Urothelium cell line (cell line): ENCODE data around the gene CLCN1.

ENCODE experiments used
- DNase-seq: peaks from one replicate; pipeline ENCODE4 v3.0.0; 2011; ENCODE audit warnings: low spot score, mixed read lengths
- FAIRE-seq: peaks from 2 replicates; lab custom pipeline; 2011; peaks lifted over from hg19 to GRCh38; lab: Jason Lieb, UNC

Gene CLCN1

DNA sequence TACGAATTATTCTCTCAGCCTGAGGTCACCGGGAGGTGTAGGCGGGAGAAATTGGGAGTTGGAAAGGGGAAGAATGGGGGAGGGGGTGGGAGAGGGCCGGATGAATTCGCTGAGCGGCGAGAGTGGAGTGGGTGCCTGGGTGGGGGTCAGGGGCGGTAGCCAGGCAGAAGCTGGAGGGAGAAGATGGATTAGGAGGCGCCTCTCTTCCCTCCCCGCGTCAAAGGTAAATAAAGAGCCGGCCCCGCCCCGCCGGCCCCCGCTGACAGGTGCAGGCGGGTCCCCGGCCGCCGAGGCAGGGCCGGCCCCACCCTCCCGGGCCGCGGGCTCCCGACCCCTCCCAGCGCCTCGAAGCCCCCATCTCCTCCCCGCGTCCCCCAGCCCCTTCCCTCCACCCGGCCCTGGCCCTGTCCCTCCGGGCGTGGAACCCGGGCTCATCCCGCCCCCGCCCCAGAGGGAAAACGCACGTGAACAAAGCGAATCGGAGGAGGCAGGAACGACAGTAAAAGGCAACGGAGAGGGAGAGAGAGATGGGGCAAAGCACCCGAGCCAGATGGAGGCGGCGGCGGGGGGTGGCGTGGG is 45.7 kb downstream of the CLCN1 start:
- FAIRE-seq, result no peak
- peak; percentile 14 for DNase-seq

DNA sequence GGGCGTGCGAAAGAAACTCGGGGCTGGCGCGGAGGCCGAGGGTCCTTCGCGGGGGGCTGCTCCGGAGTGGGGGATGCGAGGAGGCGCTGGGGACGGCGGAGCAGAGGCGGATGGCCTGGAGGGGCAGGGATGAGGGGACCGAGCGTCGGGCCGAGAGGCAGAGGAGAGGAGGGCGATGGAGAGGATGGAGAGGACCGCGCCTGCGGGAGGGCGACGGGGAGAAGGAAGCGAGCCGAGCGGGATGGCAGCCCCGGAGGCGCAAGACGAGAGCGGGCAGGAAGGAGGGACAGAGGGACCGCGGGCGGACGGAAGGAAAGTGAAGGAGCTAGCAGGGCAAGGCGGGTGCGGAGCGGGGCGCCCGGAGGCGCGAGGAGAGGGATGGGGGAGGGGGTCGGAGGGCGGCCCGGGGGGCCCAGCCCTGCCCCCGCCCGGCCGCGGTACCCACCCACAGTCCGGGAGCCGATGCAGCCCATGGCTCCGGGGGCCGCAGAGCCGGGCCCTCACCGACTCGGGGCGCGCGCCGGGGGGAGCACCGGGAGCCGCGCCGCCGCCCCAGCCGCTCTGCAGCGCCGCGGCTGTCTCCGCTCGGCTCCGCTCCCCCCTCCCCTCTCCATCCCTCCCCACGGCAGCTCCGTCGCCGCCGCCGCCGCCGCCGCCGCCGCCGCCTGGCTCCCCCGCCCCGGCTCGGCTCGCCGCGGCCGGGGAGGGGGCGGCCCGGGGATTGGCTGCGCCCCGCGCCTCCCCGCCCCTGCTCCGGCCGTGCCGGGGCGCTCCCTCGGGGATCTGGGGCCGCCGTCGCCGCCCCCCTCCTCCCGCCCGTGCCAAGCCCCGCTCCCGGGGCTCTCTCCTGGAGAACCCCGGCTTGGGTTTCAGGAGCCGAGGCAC is 46.5 kb downstream of the CLCN1 start, which contains the start of gene FAM131B:
TSS of gene FAM131B (minus strand) at position 583 of the 885 bp plus-strand sequence. CDS start at position 473, 110 bp downstream.
- FAIRE-seq, result no peak

DNA sequence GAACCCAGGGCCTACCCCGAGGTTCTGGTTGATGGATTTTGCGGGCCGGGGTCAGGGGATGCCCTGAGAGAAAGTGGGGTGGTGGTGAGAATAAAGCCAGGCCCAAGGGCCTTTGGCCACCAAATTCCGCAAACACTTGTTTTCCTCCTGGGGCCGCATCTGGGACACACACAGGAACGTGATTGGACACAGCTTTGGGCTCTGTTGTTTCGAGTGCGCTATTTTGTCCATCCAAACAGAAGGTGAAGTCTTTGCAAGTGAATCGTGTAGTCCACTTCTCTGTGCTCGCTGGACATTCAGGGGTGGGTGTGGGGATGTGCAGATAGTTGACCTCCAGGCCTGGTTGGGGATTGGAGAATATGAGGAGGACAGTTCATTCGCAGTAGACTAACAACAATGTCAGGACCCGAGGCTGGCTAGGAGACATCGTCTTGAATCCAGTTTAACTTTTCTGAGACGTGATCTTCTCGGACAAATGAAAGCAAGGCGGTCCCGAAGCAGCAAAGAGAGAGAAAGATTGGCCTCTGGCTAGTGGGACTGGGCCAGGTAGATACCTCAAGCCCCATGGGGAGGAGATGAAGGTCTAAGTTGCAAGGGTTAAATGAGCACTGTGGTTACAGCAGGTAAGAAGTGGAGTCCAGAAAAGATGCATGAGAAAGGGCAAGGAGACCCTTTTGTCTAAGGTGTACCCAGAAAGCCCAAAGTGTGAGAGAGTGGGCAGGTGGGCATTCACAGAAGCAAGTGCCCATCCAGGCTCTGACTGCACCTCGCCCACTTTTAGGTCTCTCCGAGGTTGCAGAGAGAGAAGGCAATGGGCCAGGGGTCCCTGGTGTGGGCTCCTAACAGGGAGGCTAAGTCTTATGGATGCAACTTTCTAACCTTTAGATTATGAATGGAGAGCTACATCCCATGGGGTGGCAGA is 47.4 kb downstream of the CLCN1 start:
- no peak for DNase-seq
- no peak for FAIRE-seq

More for the DNA sequence above, 46.5 kb downstream of the CLCN1 start, which contains the start of gene FAM131B:
- DNase-seq, result peak; percentile 36

DNA sequence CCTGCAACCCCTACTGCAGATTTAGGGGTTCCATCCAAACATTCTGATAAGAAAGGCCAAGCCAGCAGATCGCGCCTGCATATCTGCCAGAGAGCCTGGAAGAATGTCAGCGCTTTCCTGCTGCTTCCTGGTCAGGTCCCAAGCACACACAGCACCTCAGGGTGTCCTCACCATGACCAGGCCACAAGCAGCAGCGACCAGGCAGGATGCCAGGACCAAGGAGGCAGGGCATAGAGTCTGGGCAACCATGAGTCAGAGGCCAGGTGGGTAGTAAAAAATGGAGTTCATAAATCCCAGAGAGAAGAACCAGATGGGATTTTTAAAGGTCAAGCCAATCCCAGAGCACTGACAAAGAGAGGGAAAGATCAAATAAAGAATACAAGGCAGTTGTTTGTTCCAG is 52.1 kb downstream of the CLCN1 start:
- DNase-seq (peak; percentile 80), FAIRE-seq (no peak)

DNA sequence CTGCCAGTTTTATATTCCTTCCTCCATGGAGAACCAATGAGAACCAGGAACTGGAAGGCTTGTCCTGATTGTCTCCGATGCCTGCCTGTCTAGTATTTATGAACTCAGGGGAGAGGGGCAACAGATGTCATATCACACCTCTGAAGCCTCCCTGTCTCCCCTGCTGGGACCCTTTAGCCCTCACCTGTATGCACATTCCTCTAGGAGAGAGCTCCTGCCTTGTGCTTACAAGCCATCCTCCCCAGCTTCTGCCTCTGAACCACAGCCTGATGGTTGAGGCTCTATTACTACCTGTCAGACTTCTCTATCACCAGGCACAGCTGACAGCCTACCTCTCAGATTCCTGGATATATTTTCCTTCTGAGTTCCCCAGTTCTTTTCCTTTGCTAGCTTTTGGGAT is 52.5 kb downstream of the CLCN1 start:
- FAIRE-seq, result no peak
- no peak for DNase-seq

DNA sequence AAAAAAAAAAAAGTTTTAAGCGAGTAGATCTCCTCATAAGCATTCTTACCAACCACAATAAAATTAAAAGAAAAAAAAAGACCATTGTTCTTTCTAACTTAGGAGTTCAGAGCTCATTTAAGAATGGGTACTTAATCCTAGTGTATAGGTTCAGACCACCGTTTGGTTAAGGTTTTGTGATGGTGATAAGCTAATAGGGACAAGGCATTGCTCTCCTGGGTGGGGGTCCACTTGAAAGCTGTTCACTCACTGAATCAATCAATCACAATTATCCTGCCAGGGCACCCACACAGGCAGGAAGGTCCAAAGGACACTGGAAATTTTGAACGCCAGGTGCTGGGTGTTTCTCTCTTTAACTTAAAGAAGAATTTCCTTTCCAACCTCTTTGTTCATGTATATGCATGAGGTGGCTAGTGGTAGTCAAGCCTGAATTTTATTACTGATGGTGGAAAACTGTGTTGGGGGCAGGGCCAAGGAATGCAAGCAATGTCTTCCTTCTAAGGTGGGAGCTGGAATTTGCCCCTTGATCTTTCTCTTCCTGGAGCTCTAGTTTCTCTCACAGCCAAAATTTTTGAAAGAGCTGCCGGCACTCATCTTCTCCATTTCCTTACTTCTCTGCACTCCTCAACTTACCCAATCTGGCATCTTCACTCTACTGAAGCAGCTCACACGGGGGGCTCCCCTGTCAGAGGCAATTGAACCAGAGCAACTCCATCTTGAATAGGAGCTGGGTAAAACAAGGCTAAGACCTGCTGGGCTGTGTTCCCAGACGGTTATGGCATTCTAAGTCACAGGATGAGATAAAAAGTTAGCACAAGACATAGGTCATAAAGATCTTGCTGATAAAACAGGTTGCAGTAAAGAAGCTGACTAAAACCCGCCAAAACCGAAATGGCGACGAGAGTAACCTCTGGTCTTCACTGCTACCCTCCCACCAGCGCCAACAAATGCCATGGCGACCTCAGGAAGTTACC is 54.1 kb downstream of the CLCN1 start:
- no peak for FAIRE-seq

DNA sequence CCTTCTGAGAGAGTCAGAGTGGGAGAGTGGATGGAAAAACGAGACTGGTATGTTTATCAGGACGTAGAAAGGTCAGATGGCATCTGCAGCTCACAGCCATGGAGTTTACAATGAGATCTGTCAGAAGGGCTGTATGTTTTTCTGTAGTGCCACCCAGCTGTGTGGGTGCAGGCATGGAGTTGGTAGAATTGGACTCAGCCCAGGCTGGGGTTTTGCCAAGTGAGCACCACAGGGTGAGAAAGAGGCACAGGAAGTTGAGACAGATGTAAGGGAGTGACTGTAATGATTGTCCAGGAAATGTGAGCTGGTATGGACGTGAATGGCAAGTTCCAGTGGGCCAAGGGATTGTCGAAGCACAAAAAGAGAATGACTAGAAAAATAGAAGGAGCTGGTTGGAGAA is 56.2 kb downstream of the CLCN1 start:
- DNase-seq, result no peak
- no peak for FAIRE-seq

More for the DNA sequence above, 54.1 kb downstream of the CLCN1 start:
- DNase-seq, result no peak

DNA sequence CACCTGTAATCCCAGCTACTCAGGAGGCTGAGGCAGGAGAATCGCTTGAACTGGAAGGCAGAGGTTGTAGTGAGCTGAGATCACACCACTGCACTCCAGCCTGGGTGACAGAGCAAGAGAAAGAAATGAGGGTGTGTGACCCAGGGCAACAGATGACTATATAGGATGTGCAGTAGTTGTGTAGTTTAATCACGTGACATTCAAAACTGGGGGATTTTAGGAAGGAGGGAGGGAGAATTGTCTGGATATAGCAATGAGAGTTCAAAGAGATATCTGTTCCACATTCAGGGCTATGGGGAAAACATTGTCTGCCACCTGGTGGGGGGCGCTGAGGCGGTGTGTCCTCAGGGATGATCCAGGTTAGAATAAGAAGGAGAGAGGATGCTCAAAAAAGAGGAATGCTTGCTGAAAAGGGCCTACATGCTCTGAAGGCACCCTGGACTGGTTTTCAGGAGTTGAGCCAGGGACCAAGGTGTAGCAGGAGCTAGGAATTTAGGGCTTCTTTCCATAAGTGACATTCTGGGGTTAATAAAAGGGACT is 57.4 kb downstream of the CLCN1 start:
- DNase-seq (no peak), FAIRE-seq (no peak)

DNA sequence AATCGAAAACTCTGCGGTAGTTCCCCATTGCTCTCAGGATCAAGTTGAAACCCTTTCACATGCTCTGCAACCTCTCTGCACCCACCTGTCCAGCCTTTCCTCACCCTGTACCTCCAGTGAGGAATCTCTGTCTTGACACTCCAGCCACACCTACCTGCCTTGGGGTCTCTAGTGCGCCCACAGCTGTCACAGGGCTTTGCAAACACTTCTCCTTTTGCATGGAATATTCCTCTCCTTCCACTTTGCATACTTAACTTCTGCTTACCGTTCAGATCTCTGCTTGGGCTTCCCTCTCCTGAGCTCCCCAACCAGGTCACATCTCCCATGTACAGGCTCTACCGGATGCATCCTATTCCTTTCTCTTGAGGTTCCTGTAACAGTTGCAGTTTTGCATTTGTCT is 58.6 kb downstream of the CLCN1 start:
- FAIRE-seq, result no peak
- DNase-seq, result no peak

DNA sequence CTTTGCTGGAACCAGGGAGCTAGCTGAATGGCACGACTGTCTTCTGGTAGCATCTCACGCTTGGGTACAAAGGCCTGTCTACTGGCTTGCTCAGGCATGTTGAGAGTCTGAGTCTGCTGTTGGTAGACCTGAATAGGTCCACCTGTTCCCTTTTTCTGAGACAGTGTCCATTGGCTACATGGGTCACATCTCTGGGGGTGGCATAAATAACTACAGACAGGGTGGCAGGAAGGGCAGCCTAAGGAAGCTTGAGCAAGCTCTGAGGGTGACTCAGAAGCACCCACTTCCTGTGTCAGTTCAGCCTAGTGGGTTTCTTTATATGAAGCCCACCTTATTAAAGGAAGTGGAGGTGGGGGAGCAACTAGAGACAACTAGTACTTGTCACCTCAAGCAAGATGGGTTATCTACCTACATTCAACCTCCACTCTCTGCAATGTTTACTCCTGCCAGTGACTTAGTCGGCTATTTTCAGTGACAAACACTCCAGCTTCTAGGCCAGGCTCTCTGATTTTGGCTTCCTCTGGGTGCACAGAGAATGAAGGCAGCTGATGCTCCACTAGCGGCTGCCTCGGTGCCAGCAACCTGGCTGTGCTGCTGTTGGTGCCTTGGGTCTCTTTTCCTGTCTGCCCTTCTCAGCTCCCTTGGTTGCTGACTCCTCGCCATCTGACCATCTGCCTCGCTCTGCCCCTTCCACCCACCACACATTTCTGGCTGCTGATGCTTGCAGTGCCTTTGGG is 59.6 kb downstream of the CLCN1 start:
- DNase-seq (peak; percentile 8), FAIRE-seq (no peak)

DNA sequence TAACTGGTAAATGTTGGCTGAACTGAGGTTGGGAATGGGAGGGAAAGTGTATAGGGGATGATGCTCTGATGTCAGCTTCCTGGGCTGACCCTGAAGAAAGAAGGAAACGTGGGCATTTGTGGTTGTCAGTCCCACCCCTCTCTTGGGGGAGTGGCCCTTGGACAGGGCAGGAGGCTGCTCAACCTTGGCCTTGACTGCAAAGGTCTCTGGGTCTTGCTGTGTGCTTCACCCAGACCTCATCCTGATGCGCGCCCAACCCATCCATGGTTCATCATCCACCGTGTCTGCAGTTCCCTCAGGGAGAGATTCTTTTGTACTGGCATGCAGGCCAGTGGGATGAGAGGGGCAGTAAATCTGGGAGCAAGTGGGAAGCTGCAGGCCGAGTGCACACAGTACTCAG is 60.5 kb downstream of the CLCN1 start:
- DNase-seq (no peak), FAIRE-seq (no peak)

DNA sequence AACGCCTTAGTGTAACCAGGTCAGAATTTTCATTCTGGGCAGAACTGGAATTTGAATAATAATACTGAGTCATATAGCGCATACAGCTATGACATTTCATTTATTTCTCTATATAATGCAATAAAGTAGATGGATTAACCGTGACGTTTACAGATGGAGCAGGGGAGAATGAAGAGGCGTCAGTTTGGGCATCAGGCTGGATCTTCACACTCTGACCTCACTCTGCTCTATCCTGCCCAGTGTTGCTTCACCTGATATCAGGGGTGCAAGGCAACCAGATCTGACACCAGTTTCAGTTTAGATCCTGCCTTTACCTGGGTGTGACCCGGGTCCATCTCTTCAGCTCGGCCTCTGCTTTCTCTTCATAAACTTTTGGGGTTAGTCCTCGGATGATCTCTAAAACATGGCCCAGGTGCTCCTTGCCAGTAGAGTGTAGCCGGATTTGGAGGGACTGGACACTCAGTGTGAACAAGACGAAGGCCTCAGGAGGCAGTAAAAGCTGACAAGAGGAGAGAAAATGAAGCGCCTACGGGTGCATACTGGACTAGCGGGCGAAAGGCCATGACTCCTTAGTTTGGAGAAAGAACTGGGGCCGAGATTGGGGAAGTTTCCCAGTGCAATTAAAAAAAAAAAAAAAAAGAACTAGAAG is 63.8 kb downstream of the CLCN1 start:
- FAIRE-seq (no peak), DNase-seq (no peak)

DNA sequence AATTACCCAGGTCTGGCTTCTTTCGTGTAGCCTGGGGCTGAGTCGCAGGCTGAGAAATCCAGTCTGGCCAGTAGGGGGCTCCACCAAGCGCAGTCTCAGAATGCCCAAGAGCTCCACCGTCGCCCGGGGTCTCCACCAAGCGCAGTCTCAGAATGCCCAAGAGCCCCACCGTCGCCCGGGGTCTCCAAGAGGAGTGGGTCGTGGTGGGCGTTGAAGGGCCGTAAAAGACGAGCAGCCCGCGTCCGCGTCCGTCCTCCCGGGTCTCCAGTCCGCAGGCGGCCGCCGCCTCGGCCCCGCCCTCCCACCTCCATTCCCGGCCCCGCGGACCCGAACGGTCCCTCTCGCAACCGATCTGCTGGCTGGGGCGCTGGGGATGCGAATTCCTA is 64.3 kb downstream of the CLCN1 start:
- DNase-seq (peak; percentile 73), FAIRE-seq (no peak)

DNA sequence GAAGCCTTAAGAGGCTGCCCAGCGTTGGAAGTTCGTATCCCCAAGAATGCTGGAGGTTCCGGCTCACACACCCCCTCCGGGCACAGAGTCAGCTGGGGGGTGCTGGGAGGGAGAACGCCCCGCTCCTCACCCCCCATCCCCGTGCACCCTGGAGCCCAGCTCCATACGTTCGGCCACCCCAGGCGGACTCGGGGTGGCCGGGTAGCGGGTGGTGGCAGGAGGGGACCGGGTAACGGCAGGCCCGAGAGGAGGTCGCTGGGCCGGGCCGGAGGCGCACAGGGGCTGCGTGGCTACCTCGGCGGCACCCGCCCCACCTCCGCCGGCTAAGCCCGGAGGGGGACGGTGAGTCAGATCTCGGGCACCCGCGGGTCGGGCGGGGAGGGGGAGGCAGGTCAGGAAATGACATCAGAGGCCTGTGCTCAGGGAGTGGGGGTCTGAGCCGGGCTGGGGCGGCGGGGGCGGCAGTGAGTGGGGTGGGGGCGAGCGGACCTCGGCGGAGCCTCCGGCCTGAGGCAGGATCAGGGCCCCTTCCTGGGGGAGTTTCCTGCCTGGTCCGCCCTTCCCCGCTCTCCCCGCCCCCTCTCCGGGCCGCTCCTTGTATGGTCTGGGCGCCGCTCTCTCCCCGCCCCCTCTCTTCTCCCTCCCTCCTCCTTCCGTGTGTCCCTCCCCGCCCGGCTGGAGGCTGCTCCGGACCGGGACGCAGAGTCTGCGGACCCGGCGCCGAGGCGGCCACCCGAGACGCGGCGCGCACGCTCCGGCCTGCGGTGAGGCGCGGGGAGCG is 64.9 kb downstream of the CLCN1 start, which contains the start of gene ZYX:
TSS of gene ZYX (plus strand) at position 700 of the 781 bp plus-strand sequence. CDS start 227 bp downstream, outside the sequence.
- DNase-seq (peak; percentile 92), FAIRE-seq (no peak)

DNA sequence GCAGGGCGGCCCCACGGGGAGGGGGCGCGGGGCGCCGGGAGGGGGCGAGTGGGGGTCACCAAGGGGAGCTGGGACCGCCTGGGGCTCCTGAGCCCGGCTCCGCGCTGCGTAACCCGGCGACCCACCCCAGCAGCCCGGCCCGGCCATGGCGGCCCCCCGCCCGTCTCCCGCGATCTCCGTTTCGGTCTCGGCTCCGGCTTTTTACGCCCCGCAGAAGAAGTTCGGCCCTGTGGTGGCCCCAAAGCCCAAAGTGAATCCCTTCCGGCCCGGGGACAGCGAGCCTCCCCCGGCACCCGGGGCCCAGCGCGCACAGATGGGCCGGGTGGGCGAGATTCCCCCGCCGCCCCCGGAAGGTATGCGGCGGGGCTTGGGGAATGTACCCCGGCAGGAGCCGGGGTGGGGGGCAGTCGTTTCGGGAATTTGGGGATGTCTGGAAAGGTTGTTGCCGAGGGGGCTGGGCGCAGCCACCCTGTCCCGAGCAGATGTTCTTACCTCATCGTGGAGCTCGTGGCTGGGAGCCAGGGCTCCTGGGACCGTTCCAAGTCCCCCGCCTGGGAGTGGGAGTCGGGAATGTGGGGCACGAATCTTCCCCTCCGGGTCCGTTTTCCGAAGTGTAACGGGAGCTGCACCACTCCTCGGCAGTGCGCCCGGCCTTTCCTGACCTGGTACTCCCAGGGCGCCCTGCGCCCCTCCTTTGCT is 65.7 kb downstream of the CLCN1 start:
- FAIRE-seq, result no peak
- peak; percentile 44 for DNase-seq

DNA sequence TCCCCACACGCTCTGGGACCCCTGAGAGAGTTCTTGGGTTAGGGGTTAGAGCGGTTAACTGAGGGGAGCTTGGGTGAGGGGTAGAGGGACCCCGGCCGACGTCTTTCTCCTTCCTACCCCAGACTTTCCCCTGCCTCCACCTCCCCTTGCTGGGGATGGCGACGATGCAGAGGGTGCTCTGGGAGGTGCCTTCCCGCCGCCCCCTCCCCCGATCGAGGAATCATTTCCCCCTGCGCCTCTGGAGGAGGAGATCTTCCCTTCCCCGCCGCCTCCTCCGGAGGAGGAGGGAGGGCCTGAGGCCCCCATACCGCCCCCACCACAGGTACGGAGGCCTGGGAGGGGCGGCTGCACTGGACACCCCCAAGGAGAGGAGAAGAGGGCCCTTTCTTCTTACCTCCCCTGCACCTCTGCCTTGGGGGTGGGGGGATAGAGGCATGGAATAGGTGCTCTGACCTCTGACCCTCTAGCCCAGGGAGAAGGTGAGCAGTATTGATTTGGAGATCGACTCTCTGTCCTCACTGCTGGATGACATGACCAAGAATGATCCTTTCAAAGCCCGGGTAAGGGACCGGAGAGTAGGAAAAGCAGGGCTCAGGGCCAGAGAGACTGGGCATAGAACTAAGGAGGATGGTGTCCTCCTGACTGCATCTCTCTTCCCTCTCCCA is 66.3 kb downstream of the CLCN1 start:
- no peak for FAIRE-seq

More for the DNA sequence above, 66.3 kb downstream of the CLCN1 start:
- DNase-seq, result no peak
